GM23338 (cell line): ENCODE data around the gene SPATA31C1. TPM values are rescaled to one million over a fixed set of nuclear protein-coding genes. Genes with fewer than 3 reads are reported as not detected.

Experiments
- ATAC-seq: fragments of 200-7000 bp; cut with Tn5 transposase; 3 replicates; pipeline ENCODE4 v1.9.1; 2020
- DNase-seq: peaks from one replicate; pipeline ENCODE4 v3.0.0-alpha.2; 2015; ENCODE audit warnings: low spot score
- H2AFZ ChIP-seq: fragments of 200-600 bp; sonication (generic); 2 replicates; pipeline ENCODE4 v1.8.0; 2016; ENCODE audit warnings: antibody characterized with exemption, mild to moderate bottlenecking, moderate library complexity
- H3F3A ChIP-seq: fragments of 200-600 bp; sonication (generic); replicated peaks from 2 replicates; pipeline ENCODE4 v1.8.0; 2017; ENCODE audit warnings: antibody characterized with exemption, mixed run types, low read depth
- H3K27ac ChIP-seq: fragments of 200-600 bp; sonication (generic); 2 replicates; pipeline ENCODE4 v1.6.1; 2016; ENCODE audit warnings: low read depth
- H3K27me3 ChIP-seq: fragments of 200-600 bp; sonication (generic); 2 replicates; pipeline ENCODE4 v1.8.0; 2016; ENCODE audit warnings: mild to moderate bottlenecking, mixed run types, moderate library complexity; ENCODE audit not compliant: insufficient read depth
- H3K36me3 ChIP-seq: fragments of 200-600 bp; sonication (generic); 2 replicates; pipeline ENCODE4 v1.8.0; 2016; ENCODE audit warnings: mild to moderate bottlenecking; ENCODE audit not compliant: insufficient read depth
- H3K4me1 ChIP-seq: fragments of 200-600 bp; sonication (generic); 2 replicates; pipeline ENCODE4 v1.8.0; 2016; ENCODE audit warnings: mild to moderate bottlenecking, moderate library complexity; ENCODE audit not compliant: insufficient read depth
- H3K4me2 ChIP-seq: fragments of 200-600 bp; sonication (generic); 2 replicates; pipeline ENCODE4 v1.7.1; 2017; ENCODE audit warnings: mixed run types
- H3K4me3 ChIP-seq: fragments of 200-600 bp; sonication (generic); 2 replicates; pipeline ENCODE4 v1.6.1; 2016; ENCODE audit warnings: mixed run types
- H3K79me2 ChIP-seq: fragments of 200-600 bp; sonication (generic); replicated peaks from 2 replicates; pipeline ENCODE4 v1.8.0; 2017; ENCODE audit warnings: mild to moderate bottlenecking; ENCODE audit not compliant: insufficient read depth
- H3K9me2 ChIP-seq: fragments of 200-600 bp; sonication (generic); 2 replicates; pipeline ENCODE4 v1.8.0; 2017; ENCODE audit not compliant: insufficient read depth
- H4K20me1 ChIP-seq: fragments of 200-600 bp; sonication (generic); replicated peaks from 2 replicates; pipeline ENCODE4 v1.8.0; 2017; ENCODE audit warnings: mild to moderate bottlenecking; ENCODE audit not compliant: insufficient read depth
- H3K27ac Mint-ChIP-seq: 2 replicates; pipeline ENCODE4 v1.8.0; 2020; ENCODE audit warnings: inconsistent platforms, mild to moderate bottlenecking, moderate library complexity, mixed read lengths
- H3K27me3 Mint-ChIP-seq: 3 replicates; pipeline ENCODE4 v1.8.0; 2022; ENCODE audit warnings: low read depth, mild to moderate bottlenecking, moderate library complexity, mixed read lengths, inconsistent platforms; ENCODE audit not compliant: insufficient read depth, poor library complexity
- H3K36me3 Mint-ChIP-seq: 3 replicates; pipeline ENCODE4 v1.8.0; 2021; ENCODE audit warnings: low read depth, mild to moderate bottlenecking, inconsistent platforms, moderate library complexity, mixed read lengths
- H3K4me1 Mint-ChIP-seq: 3 replicates; pipeline ENCODE4 v1.8.0; 2020; ENCODE audit warnings: mild to moderate bottlenecking, inconsistent platforms, mixed read lengths
- H3K4me3 Mint-ChIP-seq: 3 replicates; pipeline ENCODE4 v1.8.0; 2021; ENCODE audit warnings: moderate library complexity, mild to moderate bottlenecking, inconsistent platforms, mixed read lengths
- H3K9me3 Mint-ChIP-seq: 3 replicates; pipeline ENCODE4 v1.8.0; 2020; ENCODE audit warnings: moderate library complexity, mild to moderate bottlenecking, inconsistent platforms, mixed read lengths
- CREB1 ChIP-seq: fragments of 250-450 bp; sonication (Bioruptor Pico); IDR thresholded peaks from 2 replicates; pipeline ENCODE4 v1.5.0; 2020; ENCODE audit warnings: low read depth, mild to moderate bottlenecking, moderate library complexity
- CTCF ChIP-seq, 2 experiments: fragments of 200-600 bp in 1 of 2; sonication (generic) in 1 of 2; conservative IDR thresholded peaks; 2 replicates each; pipeline versions ENCODE4 v1.5.1 to v1.6.1; 2016 to 2017; ENCODE audit warnings: antibody characterized with exemption in 2 of 2, low read depth in 2 of 2, mild to moderate bottlenecking in 2 of 2, moderate library complexity in 1 of 2
- EZH2 ChIP-seq: fragments of 200-600 bp; sonication (generic); IDR thresholded peaks from one replicate; pipeline ENCODE4 v1.8.0; 2017; ENCODE audit warnings: antibody characterized with exemption, mild to moderate bottlenecking, low read depth; ENCODE audit not compliant: unreplicated experiment
- EZH2phosphoT487 ChIP-seq: fragments of 200-600 bp; sonication (generic); IDR thresholded peaks from one replicate; pipeline ENCODE4 v1.8.1; 2018; ENCODE audit warnings: antibody characterized with exemption; ENCODE audit not compliant: unreplicated experiment
- JUNB ChIP-seq: IDR thresholded peaks from one replicate; pipeline ENCODE4 v1.6.1; 2016; ENCODE audit warnings: antibody characterized with exemption; ENCODE audit not compliant: unreplicated experiment
- POLR2AphosphoS5 ChIP-seq: IDR thresholded peaks from 2 replicates; pipeline ENCODE4 v1.6.1; 2016; ENCODE audit warnings: antibody characterized with exemption, low read depth
- STAT1 ChIP-seq: IDR thresholded peaks from one replicate; pipeline ENCODE4 v1.6.1; 2016; ENCODE audit warnings: antibody characterized with exemption; ENCODE audit not compliant: unreplicated experiment
- ZNF114 ChIP-seq: fragments of 250-450 bp; sonication (Bioruptor Pico); IDR thresholded peaks from 2 replicates; pipeline ENCODE4 v1.5.0; 2020; ENCODE audit warnings: mild to moderate bottlenecking, moderate library complexity
- ZNF331 ChIP-seq: fragments of 250-450 bp; sonication (Bioruptor Pico); IDR thresholded peaks from 2 replicates; pipeline ENCODE4 v1.5.0; 2020; ENCODE audit warnings: low read depth, mild to moderate bottlenecking, moderate library complexity
- ZNF462 ChIP-seq: fragments of 250-450 bp; sonication (Bioruptor Pico); IDR thresholded peaks from 2 replicates; pipeline ENCODE4 v1.5.0; 2020; ENCODE audit warnings: mild to moderate bottlenecking, moderate library complexity
- polyA plus RNA-seq: library from polyadenylated mRNA; unstranded; fragments of >200 nt; fragmentation: Nextera tagmentation; extraction: Ambion mirVana; gene quantifications from 2 replicates; pipeline ENCODE4 v1.2.1, GENCODE V29; 2016
- total RNA-seq: library from RNA; depleted of rRNA; stranded (reverse); fragments of >200 nt; shearing (Covaris generic); gene quantifications from 2 replicates; pipeline ENCODE4 v1.2.3, GENCODE V29; 2014
- TF ChIP-seq, protein P1 (sequence below): IDR thresholded peaks from 2 replicates; pipeline ENCODE4 v1.6.1; 2016; ENCODE audit warnings: antibody characterized with exemption
- TF ChIP-seq, protein P2 (sequence below): IDR thresholded peaks from one replicate; pipeline ENCODE4 v1.6.1; 2018; ENCODE audit warnings: antibody characterized with exemption; ENCODE audit not compliant: unreplicated experiment

The SPATA31C1 gene
- total and polyA plus RNA-seq, 2 experiments from 2014 or later: not detected

DNA sequence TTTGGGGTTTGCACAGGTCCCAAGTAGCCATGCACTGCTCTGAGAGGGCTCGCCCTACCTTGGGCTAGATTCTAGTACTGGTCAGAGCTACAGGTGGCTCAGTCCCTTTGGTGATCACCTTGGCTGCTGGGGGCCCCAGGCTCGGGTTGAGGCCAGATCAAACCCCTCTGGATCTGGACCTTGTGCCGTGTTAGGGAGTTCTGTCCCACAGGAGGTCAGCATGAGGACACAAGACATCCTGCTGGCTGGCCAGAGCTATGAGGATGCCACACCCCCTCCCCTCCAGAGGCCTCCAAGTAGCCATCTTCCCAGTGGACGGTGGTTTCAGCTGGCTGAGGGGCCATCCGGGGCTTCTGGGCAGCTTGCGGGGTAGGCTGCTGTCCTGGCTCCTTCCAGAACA is 46.0 kb downstream of the SPATA31C1 start (continued):
- TF ChIP-seq ZNF462 (no peak), EZH2 (no peak)
- TF ChIP-seq, protein P1, sequence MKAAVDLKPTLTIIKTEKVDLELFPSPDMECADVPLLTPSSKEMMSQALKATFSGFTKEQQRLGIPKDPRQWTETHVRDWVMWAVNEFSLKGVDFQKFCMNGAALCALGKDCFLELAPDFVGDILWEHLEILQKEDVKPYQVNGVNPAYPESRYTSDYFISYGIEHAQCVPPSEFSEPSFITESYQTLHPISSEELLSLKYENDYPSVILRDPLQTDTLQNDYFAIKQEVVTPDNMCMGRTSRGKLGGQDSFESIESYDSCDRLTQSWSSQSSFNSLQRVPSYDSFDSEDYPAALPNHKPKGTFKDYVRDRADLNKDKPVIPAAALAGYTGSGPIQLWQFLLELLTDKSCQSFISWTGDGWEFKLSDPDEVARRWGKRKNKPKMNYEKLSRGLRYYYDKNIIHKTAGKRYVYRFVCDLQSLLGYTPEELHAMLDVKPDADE: no peak

DNA sequence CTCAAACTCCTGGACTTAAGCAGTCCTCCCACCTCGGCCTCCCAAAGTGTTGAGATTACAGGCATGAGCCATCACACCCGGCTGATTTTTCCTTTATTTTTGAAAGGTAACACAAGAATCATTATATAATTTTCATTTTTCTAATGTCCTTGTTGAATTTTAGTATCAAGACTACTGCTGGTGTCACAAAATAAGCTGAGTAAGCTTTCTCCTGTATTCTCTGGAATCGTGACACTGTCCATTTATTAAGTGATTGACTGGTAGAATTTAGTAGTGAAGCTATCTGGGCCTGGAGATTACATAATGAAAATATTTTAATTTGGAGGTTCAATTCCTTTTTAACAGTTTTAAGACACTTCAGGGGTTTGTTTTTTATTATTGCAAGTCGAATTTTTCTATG is 47.1 kb downstream of the SPATA31C1 start:
- no peak overlapping the region for H3K4me3 Mint-ChIP-seq
- TF ChIP-seq CREB1 (CRISPR knock-in tag): no peak
- no peak for TF ChIP-seq EZH2
- TF ChIP-seq JUNB: no peak
- no peak for TF ChIP-seq ZNF114 (CRISPR knock-in tag)
- no peak for TF ChIP-seq ZNF331
- no peak for TF ChIP-seq POLR2AphosphoS5
- TF ChIP-seq CTCF (conservative IDR thresholded peaks at IDR 0.05; ENCODE audit: low read depth in 2 of 2): no peak
- no peak for TF ChIP-seq STAT1
- TF ChIP-seq, protein P1: no peak
- TF ChIP-seq, protein P2, sequence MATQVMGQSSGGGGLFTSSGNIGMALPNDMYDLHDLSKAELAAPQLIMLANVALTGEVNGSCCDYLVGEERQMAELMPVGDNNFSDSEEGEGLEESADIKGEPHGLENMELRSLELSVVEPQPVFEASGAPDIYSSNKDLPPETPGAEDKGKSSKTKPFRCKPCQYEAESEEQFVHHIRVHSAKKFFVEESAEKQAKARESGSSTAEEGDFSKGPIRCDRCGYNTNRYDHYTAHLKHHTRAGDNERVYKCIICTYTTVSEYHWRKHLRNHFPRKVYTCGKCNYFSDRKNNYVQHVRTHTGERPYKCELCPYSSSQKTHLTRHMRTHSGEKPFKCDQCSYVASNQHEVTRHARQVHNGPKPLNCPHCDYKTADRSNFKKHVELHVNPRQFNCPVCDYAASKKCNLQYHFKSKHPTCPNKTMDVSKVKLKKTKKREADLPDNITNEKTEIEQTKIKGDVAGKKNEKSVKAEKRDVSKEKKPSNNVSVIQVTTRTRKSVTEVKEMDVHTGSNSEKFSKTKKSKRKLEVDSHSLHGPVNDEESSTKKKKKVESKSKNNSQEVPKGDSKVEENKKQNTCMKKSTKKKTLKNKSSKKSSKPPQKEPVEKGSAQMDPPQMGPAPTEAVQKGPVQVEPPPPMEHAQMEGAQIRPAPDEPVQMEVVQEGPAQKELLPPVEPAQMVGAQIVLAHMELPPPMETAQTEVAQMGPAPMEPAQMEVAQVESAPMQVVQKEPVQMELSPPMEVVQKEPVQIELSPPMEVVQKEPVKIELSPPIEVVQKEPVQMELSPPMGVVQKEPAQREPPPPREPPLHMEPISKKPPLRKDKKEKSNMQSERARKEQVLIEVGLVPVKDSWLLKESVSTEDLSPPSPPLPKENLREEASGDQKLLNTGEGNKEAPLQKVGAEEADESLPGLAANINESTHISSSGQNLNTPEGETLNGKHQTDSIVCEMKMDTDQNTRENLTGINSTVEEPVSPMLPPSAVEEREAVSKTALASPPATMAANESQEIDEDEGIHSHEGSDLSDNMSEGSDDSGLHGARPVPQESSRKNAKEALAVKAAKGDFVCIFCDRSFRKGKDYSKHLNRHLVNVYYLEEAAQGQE: no peak
- TF ChIP-seq EZH2phosphoT487: no peak

More for the DNA sequence above, 47.1 kb downstream of the SPATA31C1 start:
- H3K79me2 ChIP-seq: no peaks in the 10 kb centered on the region
- Mint-ChIP-seq H3K27ac (no peak overlapping the region), H3K36me3 (peaks cover 7% of the 10 kb centered on the region; the same call in 1 of the 3 replicates), H3K27me3 (peaks cover 3% of the 10 kb centered on the region), H3K4me1 (no peaks in the 10 kb centered on the region), H3K9me3 (peaks cover 11% of the 10 kb centered on the region)
- no peak for ATAC-seq
- H3K4me3 ChIP-seq: no peak overlapping the region
- DNase-seq: no peak
- no peak overlapping the region for H3K27ac ChIP-seq
- no peak overlapping the region for H2AFZ ChIP-seq
- no peaks in the 10 kb centered on the region for H3K27me3 ChIP-seq
- H3K4me2 ChIP-seq: no peak overlapping the region
- H3F3A ChIP-seq: no peaks in the 10 kb centered on the region
- peaks cover 5% of the 10 kb centered on the region; the same call in 1 of the 2 replicates for H3K9me2 ChIP-seq
- H3K4me1 ChIP-seq: no peaks in the 10 kb centered on the region
- no peaks in the 10 kb centered on the region for H4K20me1 ChIP-seq
- H3K36me3 ChIP-seq: no peaks in the 10 kb centered on the region
